Right cardiac atrium (tissue), 5 donors: Measurements from ENCODE around the gene SPTY2D1. TPM values are rescaled to one million over a fixed set of nuclear protein-coding genes. Genes with fewer than 3 reads are reported as not detected.
"Not testable (repeated sequence)": the region's sequence is repeated elsewhere in the genome, so short reads cannot be mapped to it uniquely, and the experiment has no call there.

Source experiments
- ATAC-seq, 2 donors: fragments of 200-7000 bp; cut with Tn5 transposase; one replicate each; pipeline versions ENCODE4 v1.8.0 to v1.9.1; 2020; ENCODE audit warnings: moderate library complexity in 2 of 2, mild to moderate bottlenecking in 1 of 2
- DNase-seq, 3 donors: peaks; one replicate each; pipeline ENCODE4 v3.0.0-alpha.2; 2020
- H3K27ac ChIP-seq: one replicate; pipeline ENCODE4 v1.5.1; 2013; ENCODE audit warnings: mild to moderate bottlenecking, low read length, control low read depth, moderate library complexity
- H3K27me3 ChIP-seq: one replicate; pipeline ENCODE4 v1.6.1; 2013; ENCODE audit not compliant: control insufficient read depth, insufficient read depth
- H3K4me1 ChIP-seq: one replicate; pipeline ENCODE4 v1.6.1; 2013; ENCODE audit warnings: low read length; ENCODE audit not compliant: control insufficient read depth, insufficient read depth
- H3K4me3 ChIP-seq: one replicate; pipeline ENCODE4 v1.5.1; 2013; ENCODE audit warnings: low read length, control low read depth
- H3K9me3 ChIP-seq: one replicate; pipeline ENCODE4 v1.6.1; 2013; ENCODE audit warnings: low read length; ENCODE audit not compliant: control insufficient read depth
- WGBS: extraction: QIAGEN DNeasy Blood & Tissue Kit; methylation state at CpG from one replicate; pipeline ENCODE4 v1.1.7; 2013; 5-methylcytosine and 5-hydroxymethylcytosine counted together
- intact Hi-C, 4 donors: fragments of 100-400 bp; cut with DNase I; formaldehyde crosslinking; loops; one replicate each; pipeline versions ENCODE4 v1.11.0 to v1.14.0; 2022 to 2023
- polyA plus RNA-seq: library from polyadenylated mRNA; stranded (reverse); fragments of 200-250 nt; gene quantifications from one replicate; pipeline ENCODE4 v1.2.3, GENCODE V29; 2013
- total RNA-seq, 4 donors: library from RNA; stranded (reverse); fragmentation: NEBNext Ultra II Directional; extraction: Animal tissue kit (Norgen Biotek cat#: 25700); gene quantifications; one replicate each; pipeline ENCODE4 v1.2.1, GENCODE V29; 2021
- donor health status: healthy with polysubstance abuse.
- donor health status: DM: no; HTN: yes; CAD: no.
- donor health status: DM: no; HTN: no; CAD: no.
- donor health status: DM: no; HTN: yes; CAD: no; lungs with severe emphysema.
- donor health status: DM: yes; HTN: yes; CAD: no.

Gene SPTY2D1
- total and polyA plus RNA-seq, 5 donors = 4.3 to 13.5 (median 12.2) TPM

DNA sequence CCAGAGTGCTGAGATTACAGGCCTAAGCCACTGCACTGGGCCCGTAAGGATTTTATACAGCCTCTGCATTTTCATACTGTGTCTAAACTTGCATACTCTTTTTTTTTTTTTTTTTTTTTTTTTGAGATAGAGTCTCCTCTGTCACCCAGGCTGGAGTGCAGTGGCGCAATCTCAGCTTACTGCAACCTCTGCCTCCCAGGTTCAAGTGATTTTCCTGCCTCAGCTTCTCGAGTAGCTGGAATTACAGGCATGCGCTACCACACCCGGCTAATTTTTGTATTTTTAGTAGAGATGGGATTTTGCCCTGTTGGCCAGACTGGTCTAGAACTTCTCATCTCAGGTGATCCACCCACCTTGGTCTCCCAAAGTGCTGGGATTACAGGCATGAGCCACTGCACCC, 40.1 kb downstream of the SPTY2D1 start:
- H3K9me3 ChIP-seq, DNase-seq, intact Hi-C loops, ATAC-seq, H3K4me1 ChIP-seq, H3K4me3 ChIP-seq, H3K27me3 ChIP-seq, H3K27ac ChIP-seq: not testable (repeated sequence)
- 85% methylated on average over 5 of the region's 5 CpGs for WGBS

DNA sequence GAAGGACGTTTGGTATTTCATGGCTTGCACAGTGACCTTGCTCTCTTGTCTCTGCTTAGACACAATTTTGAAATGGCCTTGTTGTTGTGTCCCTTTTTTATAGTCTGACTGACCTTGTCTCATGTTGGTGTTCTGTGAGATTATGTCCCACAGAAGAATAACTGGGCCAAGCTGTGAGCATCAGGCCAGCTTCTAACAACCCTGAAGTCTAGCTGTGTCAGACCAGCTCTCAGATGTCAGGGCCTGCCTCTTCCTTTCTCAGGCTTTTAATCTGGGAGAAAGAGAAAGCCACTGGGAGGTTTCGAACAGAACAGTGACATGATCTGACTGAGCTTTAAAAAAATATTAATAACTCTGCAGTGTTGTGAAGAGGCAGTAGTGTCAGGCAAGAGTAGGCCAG, 43.6 kb downstream of the SPTY2D1 start:
- no peak overlapping the region for H3K4me3 ChIP-seq

DNA sequence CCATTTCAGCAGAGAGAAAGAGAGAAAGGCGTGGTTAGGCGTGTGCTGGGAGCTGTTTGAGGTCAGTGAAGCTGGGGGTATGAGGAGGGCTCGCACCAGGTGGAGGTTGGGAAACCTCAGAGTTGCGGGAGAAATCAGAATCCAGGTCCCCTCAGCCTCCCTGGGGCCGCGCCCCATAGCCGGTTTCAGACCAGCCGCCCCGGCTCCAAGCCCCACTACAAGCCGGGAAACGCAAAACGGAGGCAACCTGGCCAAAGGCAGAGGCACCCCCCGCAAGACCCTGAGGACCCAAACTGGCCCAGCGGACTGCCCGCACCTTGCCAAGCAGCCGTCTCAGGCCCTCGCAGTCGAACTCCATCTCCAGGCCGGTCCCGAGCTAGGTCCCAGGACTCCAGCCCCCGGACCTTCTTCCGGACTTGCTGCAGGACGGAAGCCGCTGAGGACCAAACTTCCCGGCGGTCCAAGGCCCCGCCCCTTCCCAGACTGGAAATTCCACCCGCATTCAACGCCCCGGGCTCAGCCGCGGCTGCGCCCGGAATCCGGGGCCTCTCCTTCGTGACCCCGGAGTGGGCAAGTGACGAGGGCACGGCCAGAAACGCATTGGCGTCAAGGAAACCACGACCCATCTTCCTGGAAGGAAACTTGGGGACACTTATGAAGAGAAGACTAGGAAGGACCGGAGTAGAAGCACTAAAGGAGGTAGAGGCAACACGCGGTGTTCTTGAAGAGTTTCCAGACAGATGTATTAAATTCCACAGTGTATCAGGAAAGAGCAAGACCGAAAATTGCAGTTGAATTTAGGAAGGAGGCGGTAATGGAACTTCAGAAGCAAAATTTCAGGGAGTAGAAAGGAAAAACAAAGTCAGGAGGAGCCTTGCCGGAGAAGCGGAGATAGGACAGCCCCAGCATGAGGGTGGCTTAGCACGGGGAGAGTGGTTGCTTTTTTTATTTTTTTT, 45.6 kb downstream of the SPTY2D1 start, which contains the start of gene UEVLD:
Gene UEVLD (minus strand): TSS at position 438 of the 956 bp plus-strand sequence. CDS start 80 bp downstream, at position 358.
- peak within 1 kb of the TSS; percentile 97 for H3K4me3 ChIP-seq
- peak; percentile 97 to 98 for ATAC-seq
- WGBS = under 1% methylated on average over 50 of the region's 50 CpGs
- peaks cover 3% of the 10 kb centered on the region for H3K4me1 ChIP-seq
- peak within 1 kb of the TSS; percentile 92 for H3K27ac ChIP-seq
- no peaks in the 10 kb centered on the region for H3K27me3 ChIP-seq
- peak; percentile 92 to 96 (median 95) for DNase-seq
- no peaks in the 10 kb centered on the region for H3K9me3 ChIP-seq
- intact Hi-C loops = no loop called here

More for the DNA sequence above, 43.6 kb downstream of the SPTY2D1 start:
- ATAC-seq = no peak
- intact Hi-C loops = no loop called here
- WGBS = 39% methylated on average over 2 of the region's 2 CpGs
- H3K27me3 ChIP-seq = no peaks in the 10 kb centered on the region
- H3K27ac ChIP-seq = peak overlapping the region; percentile 17
- DNase-seq = no peak
- no peaks in the 10 kb centered on the region for H3K9me3 ChIP-seq
- peaks cover 3% of the 10 kb centered on the region for H3K4me1 ChIP-seq

DNA sequence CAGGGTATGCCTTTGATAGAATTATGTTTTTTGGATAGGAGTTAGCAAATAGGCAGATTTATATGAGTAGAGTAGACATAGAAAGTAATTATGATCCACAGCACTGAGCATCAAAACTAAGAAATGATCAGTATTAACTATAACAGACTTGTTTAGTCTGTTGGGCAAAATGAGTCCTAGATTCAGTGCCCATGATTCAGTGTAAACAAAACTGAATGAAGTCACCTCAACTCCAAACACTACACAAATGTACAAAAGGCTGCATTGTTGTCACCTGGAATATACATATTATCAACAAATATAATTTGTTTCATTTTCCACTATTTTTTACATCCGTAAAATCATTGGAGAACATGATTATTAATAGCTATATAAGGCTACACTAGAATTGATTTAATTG, 52.3 kb downstream of the SPTY2D1 start:
- Histone ChIP-seq H3K9me3 (no peaks in the 10 kb centered on the region), H3K4me3 (no peak overlapping the region), H3K27me3 (no peaks in the 10 kb centered on the region), H3K4me1 (no peaks in the 10 kb centered on the region), H3K27ac (no peak overlapping the region)
- DNase-seq (no peak), ATAC-seq (no peak)
- 91% methylated on average over 1 of the region's 1 CpG for WGBS
- intact Hi-C loops = no loop called here

DNA sequence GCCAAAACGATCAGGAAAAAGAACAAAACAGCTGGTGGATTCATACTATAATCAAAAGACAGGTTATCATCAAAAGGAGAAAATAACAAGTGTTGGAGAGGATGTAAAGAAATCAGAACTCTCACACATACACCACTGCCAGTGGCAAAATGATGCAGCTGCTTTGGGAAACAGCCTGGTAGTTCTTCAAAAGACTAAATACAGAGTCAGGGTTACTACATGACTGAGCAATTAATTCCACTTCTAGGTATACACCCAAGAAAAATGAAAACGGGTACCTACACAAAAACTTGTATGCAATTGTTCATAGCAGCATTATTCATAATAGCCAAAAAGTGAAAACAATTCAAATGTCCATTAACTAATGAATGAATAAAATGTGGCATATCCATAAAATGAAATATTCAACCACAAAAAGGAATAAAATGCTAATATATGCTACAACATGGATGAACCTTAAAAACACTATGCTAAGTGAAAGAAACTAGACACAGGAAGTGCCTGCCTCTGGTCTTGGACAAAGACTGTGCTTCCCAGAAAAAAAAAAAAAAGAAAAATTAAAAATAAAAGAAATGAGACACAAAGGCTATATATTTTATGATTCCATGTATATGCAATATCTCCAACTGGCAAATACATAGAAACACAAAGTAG, 53.9 kb downstream of the SPTY2D1 start:
- WGBS = 80% methylated on average over 2 of the region's 2 CpGs
- intact Hi-C loops = no loop called here

DNA sequence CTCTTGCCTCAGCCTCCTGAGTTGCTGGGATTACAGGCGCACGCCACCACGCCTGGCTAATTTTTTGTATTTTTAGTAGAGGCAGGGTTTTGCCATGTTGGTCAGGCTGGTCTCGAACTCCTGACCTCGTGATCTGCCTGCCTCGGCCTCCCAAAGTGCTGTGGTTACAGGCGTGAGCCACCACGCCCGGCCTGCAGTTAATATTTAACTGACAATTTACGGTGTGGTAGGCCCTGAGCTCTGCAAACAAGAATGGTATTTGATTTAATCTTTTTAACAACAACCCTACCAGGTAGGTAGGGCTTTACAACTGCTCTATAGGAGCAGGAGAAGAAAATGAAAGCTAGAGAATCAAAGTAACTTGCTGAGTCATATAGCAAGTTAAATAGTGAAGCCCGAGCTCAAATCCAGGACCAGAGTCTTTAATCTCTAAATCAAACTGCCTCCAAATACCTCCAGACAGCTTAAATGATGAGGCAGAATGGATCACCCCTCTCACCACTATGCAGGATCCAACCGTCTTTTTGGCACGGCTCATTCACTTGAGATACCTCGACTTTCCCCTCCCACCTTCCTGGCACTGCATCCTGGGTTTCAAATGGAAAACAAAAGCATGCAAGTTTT, 55.1 kb downstream of the SPTY2D1 start:
- H3K4me1 ChIP-seq = no peaks in the 10 kb centered on the region
- H3K4me3 ChIP-seq = no peak overlapping the region
- WGBS = 87% methylated on average over 14 of the region's 14 CpGs
- no peaks in the 10 kb centered on the region for H3K9me3 ChIP-seq
- H3K27ac ChIP-seq = no peak overlapping the region
- ATAC-seq = no peak
- intact Hi-C loops = no loop called here
- no peak for DNase-seq
- H3K27me3 ChIP-seq = no peaks in the 10 kb centered on the region

More for the DNA sequence above, 53.9 kb downstream of the SPTY2D1 start:
- DNase-seq = no peak
- H3K27me3 ChIP-seq = no peaks in the 10 kb centered on the region
- H3K27ac ChIP-seq = no peak overlapping the region
- H3K9me3 ChIP-seq = no peaks in the 10 kb centered on the region
- no peak for ATAC-seq
- no peaks in the 10 kb centered on the region for H3K4me1 ChIP-seq
- no peak overlapping the region for H3K4me3 ChIP-seq

DNA sequence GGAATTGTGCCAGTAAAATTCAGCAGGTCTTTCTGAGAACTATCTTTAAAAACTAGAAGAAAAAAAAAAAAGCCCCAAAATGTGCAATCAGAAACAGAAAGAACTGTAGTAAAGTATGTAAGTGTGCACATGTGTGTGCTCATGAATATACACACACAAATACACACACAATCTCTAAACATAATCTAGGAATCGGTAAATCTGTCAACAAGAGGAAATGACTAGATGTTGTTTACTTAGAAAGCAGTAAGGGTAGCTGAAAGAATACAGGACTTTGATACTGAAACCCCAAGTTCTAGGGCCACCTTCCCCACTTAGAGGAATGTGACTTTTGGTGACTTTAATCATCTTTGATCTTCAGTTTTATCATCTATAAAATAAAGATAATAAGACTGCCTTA, 58.8 kb downstream of the SPTY2D1 start:
- no peaks in the 10 kb centered on the region for H3K27me3 ChIP-seq

DNA sequence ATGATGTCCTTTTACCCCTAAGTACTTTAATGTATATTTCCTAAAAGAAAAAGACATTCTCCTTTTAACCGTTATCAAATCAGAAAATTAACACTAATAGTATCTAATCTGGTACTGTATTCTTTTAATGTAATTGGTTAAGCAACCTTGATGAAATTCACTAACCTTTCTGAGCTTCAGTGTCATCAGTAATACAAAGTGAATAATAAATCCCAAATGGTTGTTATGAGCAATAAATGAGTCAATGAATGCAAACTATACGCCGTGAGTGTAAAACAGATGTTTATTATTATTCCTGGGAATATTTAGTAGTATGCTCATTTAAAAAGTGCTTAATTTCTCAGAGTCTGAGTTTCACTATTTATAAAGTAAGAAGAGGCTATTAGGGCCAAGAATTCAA, 67.1 kb downstream of the SPTY2D1 start:
- Histone ChIP-seq H3K4me3 (no peak overlapping the region), H3K27me3 (no peaks in the 10 kb centered on the region), H3K4me1 (no peaks in the 10 kb centered on the region), H3K27ac (no peak overlapping the region), H3K9me3 (no peaks in the 10 kb centered on the region)
- ATAC-seq = no peak
- no peak for DNase-seq
- WGBS = 93% methylated on average over 3 of the region's 3 CpGs
- intact Hi-C loops = no loop called here

More for the DNA sequence above, 58.8 kb downstream of the SPTY2D1 start:
- Histone ChIP-seq H3K4me1 (no peaks in the 10 kb centered on the region), H3K4me3 (no peak overlapping the region), H3K9me3 (no peaks in the 10 kb centered on the region), H3K27ac (no peak overlapping the region)
- no peak for ATAC-seq
- WGBS = 66% methylated on average over 1 of the region's 1 CpG
- no peak for DNase-seq
- intact Hi-C loops = no loop called here

DNA sequence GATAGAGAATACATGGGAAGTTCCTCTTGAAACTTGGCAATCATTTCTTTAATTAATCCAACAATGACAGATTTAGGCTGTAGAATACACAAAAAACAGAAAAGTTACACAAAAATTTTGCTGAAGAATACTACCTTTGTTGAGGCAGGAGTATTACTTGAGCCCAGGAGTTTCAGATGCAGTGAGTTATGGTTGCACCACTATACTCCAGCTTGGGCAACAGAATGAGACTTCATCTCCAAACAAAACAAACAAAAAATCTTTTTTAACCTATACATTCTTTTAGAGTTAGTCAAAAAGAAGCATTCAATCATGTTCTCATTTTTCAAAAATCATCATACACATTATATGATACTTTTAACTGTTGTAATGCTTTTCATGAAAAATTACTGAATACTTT, 67.7 kb downstream of the SPTY2D1 start:
- Histone ChIP-seq H3K4me3 (no peak overlapping the region), H3K27me3 (no peaks in the 10 kb centered on the region), H3K9me3 (no peaks in the 10 kb centered on the region), H3K27ac (no peak overlapping the region), H3K4me1 (no peaks in the 10 kb centered on the region)
- intact Hi-C loops = no loop called here
- DNase-seq (no peak), ATAC-seq (no peak)

DNA sequence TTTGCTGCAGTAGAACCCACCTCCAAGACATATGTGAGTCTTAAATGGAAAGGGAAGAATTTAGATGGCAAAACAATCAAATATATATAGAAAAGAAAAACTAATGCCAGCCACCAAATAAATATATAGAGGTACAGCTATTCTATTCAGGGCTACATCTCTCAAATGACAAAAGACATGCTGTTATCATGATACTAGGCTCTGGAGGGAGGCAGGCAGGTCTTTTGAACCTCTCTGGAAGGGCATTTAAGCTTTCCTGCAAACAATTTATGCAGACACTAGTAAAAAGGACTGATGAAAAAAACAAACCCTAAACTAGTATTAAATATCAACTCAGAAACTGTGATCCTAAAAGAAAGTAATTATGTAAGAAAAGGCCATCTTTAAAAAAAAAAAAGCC, 70.0 kb downstream of the SPTY2D1 start:
- ATAC-seq (no peak), DNase-seq (no peak)
- Histone ChIP-seq H3K9me3 (no peaks in the 10 kb centered on the region), H3K4me1 (no peaks in the 10 kb centered on the region), H3K27ac (no peak overlapping the region), H3K4me3 (no peak overlapping the region), H3K27me3 (no peaks in the 10 kb centered on the region)
- intact Hi-C loops = no loop called here
